ENCODE measurements around the gene GALNT3.

GALNT3 gene

DNA sequence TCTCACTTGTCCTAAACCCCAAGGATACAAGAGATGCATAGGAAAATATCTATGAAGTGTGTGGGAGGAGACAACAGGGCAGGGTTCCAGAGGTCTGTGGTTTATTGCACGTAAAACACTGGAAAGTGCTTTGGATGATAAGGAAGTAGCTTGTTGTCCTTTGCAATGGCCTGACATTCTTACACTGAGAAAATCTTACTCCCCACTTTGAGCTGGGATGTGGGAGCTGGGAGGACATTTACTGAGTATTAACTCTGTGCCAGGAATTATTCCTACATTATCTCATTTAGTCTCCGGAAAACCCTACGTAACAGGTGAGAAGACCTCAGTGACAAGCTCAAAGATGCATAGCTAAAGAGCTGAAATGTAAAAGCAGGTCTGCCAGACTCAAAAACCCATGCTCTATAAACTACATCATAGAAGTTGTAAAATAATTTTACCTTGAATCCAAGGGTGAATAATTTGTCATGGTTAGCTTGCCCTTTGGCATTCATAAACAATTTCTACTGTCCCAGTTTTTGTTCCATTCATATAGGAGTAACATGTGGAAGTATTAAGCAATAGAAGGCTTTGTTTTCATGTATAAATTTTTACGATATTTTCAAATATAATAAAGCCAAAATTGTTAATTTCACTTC is 9.2 kb upstream of the GALNT3 start:
- TF ChIP-seq, protein P1, sequence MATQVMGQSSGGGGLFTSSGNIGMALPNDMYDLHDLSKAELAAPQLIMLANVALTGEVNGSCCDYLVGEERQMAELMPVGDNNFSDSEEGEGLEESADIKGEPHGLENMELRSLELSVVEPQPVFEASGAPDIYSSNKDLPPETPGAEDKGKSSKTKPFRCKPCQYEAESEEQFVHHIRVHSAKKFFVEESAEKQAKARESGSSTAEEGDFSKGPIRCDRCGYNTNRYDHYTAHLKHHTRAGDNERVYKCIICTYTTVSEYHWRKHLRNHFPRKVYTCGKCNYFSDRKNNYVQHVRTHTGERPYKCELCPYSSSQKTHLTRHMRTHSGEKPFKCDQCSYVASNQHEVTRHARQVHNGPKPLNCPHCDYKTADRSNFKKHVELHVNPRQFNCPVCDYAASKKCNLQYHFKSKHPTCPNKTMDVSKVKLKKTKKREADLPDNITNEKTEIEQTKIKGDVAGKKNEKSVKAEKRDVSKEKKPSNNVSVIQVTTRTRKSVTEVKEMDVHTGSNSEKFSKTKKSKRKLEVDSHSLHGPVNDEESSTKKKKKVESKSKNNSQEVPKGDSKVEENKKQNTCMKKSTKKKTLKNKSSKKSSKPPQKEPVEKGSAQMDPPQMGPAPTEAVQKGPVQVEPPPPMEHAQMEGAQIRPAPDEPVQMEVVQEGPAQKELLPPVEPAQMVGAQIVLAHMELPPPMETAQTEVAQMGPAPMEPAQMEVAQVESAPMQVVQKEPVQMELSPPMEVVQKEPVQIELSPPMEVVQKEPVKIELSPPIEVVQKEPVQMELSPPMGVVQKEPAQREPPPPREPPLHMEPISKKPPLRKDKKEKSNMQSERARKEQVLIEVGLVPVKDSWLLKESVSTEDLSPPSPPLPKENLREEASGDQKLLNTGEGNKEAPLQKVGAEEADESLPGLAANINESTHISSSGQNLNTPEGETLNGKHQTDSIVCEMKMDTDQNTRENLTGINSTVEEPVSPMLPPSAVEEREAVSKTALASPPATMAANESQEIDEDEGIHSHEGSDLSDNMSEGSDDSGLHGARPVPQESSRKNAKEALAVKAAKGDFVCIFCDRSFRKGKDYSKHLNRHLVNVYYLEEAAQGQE (IDR thresholded peaks at IDR 0.05; ENCODE audit: insufficient read depth in 1 of 2, low read depth in 2 of 2, low read length in 2 of 2): peak in 1 of 2 experiments; percentile 41; a peak in 1 of 4 replicates
- TF ChIP-seq FOXP2 (optimal IDR thresholded peaks at IDR 0.05; ENCODE audit: borderline replicate concordance, extremely low read depth, extremely low read length, insufficient read depth): no peak
- TF ChIP-seq SIN3A (IDR thresholded peaks at IDR 0.05; ENCODE audit: borderline replicate concordance, insufficient read depth, low read length): 0 out of 2 replicates have a peak, but pooled peaks have one; percentile 26

DNA sequence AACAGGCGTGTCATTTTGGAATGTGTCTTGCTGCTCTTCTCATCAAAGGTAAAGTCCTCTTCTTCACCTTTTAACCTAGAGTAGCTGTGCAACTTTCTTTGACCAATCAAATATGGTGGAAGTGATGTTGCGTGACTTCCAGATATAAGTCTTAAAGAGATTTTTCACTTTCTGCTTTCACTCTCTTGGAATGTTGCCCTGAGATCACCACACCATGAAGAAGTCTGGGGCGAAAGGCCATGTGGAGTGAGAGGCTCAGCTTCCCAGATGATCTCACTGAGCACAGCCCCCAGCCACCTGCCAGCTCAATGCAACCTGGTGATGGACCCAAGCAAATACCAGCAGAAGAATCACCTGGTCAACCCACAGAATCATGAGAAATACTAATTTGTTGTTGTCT is 7.1 kb upstream of the GALNT3 start:
- TF ChIP-seq POLR2AphosphoS5 (IDR thresholded peaks at IDR 0.05; ENCODE audit: low read depth, low read length) (no peak), SIN3A (IDR thresholded peaks at IDR 0.05; ENCODE audit: borderline replicate concordance, insufficient read depth, low read length) (no peak), FOXP2 (optimal IDR thresholded peaks at IDR 0.05; ENCODE audit: borderline replicate concordance, extremely low read depth, extremely low read length, insufficient read depth) (no peak), TAF1 (IDR thresholded peaks at IDR 0.05; ENCODE audit: borderline replicate concordance, insufficient read depth, low read length) (no peak)
- TF ChIP-seq, protein P1 (IDR thresholded peaks at IDR 0.05; ENCODE audit: insufficient read depth in 1 of 2, low read depth in 2 of 2, low read length in 2 of 2): no peak

DNA sequence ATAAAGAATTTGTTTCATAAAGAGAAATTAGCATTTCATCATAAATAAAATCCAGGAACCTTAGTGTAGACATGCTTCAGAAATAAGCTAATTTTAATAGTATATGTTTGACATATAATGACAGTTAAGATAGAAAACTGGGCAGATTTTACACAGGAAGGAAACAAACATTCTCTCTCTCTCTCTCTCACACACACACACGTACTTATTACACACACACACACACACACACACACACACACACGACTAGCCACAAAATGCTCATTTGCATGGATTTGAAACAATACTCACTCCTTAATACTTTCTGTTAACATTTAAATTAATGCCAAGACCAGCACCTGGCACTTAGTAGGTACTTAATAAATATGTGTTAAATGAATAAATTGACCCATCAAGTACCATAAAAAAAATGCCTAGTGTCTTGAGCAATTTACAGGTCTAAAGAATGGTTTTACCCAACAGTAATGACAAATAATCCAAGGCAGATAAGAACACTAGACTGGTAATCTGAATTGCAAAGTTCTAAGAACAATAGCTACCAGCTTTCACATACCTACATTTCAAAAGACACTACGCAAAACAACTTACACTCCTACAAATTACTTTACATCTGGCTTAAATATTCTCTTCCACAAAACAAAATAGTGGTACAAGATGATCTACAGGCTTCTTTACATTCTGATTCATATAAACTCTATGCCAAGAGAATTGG is 2.9 kb upstream of the GALNT3 start:
- TF ChIP-seq, protein P1 (IDR thresholded peaks at IDR 0.05; ENCODE audit: insufficient read depth in 1 of 2, low read depth in 2 of 2, low read length in 2 of 2): no peak

DNA sequence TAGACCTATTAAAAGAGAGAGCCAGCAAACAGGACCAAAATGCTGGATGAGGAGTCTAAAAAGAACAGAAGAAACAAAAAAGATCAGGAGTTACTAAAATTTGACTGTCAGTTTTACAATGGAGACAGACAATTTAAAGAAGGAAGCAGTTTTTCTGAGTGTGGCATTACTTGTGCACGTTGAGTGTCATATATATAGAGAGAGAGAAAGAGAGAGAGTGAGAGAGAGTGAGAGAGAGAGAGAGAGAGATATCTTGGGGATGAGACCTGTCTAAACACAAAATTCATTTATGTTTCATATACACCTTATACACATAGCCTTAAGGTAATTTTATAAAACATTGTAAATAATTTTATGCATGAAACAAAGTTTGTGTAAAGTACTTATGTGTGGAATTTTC is 2.1 kb upstream of the GALNT3 start:
- TF ChIP-seq SIN3A (IDR thresholded peaks at IDR 0.05; ENCODE audit: borderline replicate concordance, insufficient read depth, low read length): no peak
- no peak for TF ChIP-seq TAF1 (IDR thresholded peaks at IDR 0.05; ENCODE audit: borderline replicate concordance, insufficient read depth, low read length)
- TF ChIP-seq, protein P1 (IDR thresholded peaks at IDR 0.05; ENCODE audit: insufficient read depth in 1 of 2, low read depth in 2 of 2, low read length in 2 of 2): no peak
- TF ChIP-seq POLR2AphosphoS5 (IDR thresholded peaks at IDR 0.05; ENCODE audit: low read depth, low read length): no peak
- no peak for TF ChIP-seq FOXP2 (optimal IDR thresholded peaks at IDR 0.05; ENCODE audit: borderline replicate concordance, extremely low read depth, extremely low read length, insufficient read depth)

DNA sequence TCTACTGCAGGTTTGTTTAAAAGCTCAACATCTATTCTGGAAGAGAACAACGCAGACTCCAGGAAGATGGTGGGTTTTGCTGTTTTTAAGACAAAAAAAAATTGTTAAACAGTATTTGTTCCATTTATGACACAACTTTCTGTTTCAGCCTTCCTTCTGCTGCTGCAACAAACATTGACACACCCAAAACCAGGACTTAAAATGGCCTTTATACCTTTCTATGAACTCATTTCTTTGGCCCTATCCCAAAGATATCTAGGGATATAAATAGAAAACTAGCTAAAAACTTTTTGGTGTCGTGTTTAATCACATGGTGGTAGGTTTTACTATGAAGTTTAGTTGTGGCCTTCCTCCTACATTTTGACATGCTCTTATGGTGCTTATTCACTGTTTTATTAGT is 964 bp upstream of the GALNT3 start:
- TF ChIP-seq TAF1 (IDR thresholded peaks at IDR 0.05; ENCODE audit: borderline replicate concordance, insufficient read depth, low read length) (no peak), SIN3A (IDR thresholded peaks at IDR 0.05; ENCODE audit: borderline replicate concordance, insufficient read depth, low read length) (no peak), POLR2AphosphoS5 (IDR thresholded peaks at IDR 0.05; ENCODE audit: low read depth, low read length) (no peak), FOXP2 (optimal IDR thresholded peaks at IDR 0.05; ENCODE audit: borderline replicate concordance, extremely low read depth, extremely low read length, insufficient read depth) (no peak)
- TF ChIP-seq, protein P1 (IDR thresholded peaks at IDR 0.05; ENCODE audit: insufficient read depth in 1 of 2, low read depth in 2 of 2, low read length in 2 of 2): no peak

Measured in PFSK-1 (cell line).